Fibroblast of lung (primary cell): Measurements from ENCODE around the gene LINC00237. TPM values are rescaled to one million over a fixed set of nuclear protein-coding genes. Genes with fewer than 3 reads are reported as not detected.

Source experiments
- DNase-seq, 2 donors: peaks; one replicate each; pipeline versions ENCODE4 v3.0.0 to v3.0.0-alpha.2; 2010; ENCODE audit warnings: low read depth in 2 of 2
- H2AFZ ChIP-seq: 2 replicates; pipeline ENCODE4 v1.5.1; 2012; ENCODE audit warnings: low read length, control low read depth, inconsistent platforms
- H3K27ac ChIP-seq: 2 replicates; pipeline ENCODE4 v1.5.1; 2011; ENCODE audit warnings: low read length, control low read depth; ENCODE audit not compliant: insufficient read depth
- H3K27me3 ChIP-seq: 2 replicates; pipeline ENCODE4 v1.5.1; 2011; ENCODE audit warnings: mild to moderate bottlenecking, low read length; ENCODE audit not compliant: control insufficient read depth, insufficient read depth
- H3K36me3 ChIP-seq: 2 replicates; pipeline ENCODE4 v1.5.1; 2011; ENCODE audit warnings: low read length; ENCODE audit not compliant: control insufficient read depth, insufficient read depth
- H3K4me1 ChIP-seq: 2 replicates; pipeline ENCODE4 v1.5.1; 2011; ENCODE audit warnings: low read length; ENCODE audit not compliant: control insufficient read depth, insufficient read depth; ENCODE audit errors: extremely low read depth
- H3K4me2 ChIP-seq: 2 replicates; pipeline ENCODE4 v1.5.1; 2011; ENCODE audit warnings: low read length, control low read depth; ENCODE audit not compliant: insufficient read depth; ENCODE audit errors: extremely low read depth
- H3K4me3 ChIP-seq, 4 experiments: fragments of 200-600 bp in 1 of 4; sonication (generic) in 1 of 4; replicated peaks in 1 of 4; 2 replicates each; pipeline ENCODE4 v1.5.1; 2011 to 2016; ENCODE audit warnings: low read length in 4 of 4, low read depth in 3 of 4, mild to moderate bottlenecking in 3 of 4, control low read depth in 2 of 4, inconsistent platforms in 1 of 4, mixed read lengths in 1 of 4; ENCODE audit not compliant: insufficient read depth in 1 of 4; ENCODE audit errors: control extremely low read depth in 1 of 4
- H3K79me2 ChIP-seq: 2 replicates; pipeline ENCODE4 v1.5.1; 2012; ENCODE audit warnings: mild to moderate bottlenecking, low read length, inconsistent platforms; ENCODE audit not compliant: control insufficient read depth, insufficient read depth
- H3K9ac ChIP-seq: 2 replicates; pipeline ENCODE4 v1.5.1; 2011; ENCODE audit warnings: mild to moderate bottlenecking, low read length, control low read depth; ENCODE audit not compliant: insufficient read depth
- H3K9me3 ChIP-seq: 2 replicates; pipeline ENCODE4 v1.5.1; 2012; ENCODE audit warnings: low read depth, low read length; ENCODE audit not compliant: control insufficient read depth, insufficient read depth
- H4K20me1 ChIP-seq: 2 replicates; pipeline ENCODE4 v1.5.1; 2011; ENCODE audit warnings: low read length; ENCODE audit not compliant: control insufficient read depth, insufficient read depth; ENCODE audit errors: extremely low read depth
- EZH2 ChIP-seq: IDR thresholded peaks from 2 replicates; pipeline ENCODE4 v1.5.1; 2012; ENCODE audit warnings: low read length, control low read depth, mild to moderate bottlenecking; ENCODE audit errors: missing control alignments
- polyA plus RNA-seq, 2 donors: library from polyadenylated mRNA; depleted of rRNA in 1 of 2; stranded (reverse) in 1 of 2; unstranded in 1 of 2; fragments of >200 nt; gene quantifications; 2 replicates each; pipeline ENCODE4 v1.2.1, GENCODE V29; 2011 to 2012; ENCODE audit warnings: missing spikeins in 1 of 2
- total RNA-seq: library from RNA; depleted of rRNA; stranded (reverse); fragments of >200 nt; gene quantifications from 2 replicates; pipeline ENCODE4 v1.2.1, GENCODE V29; 2014
- TF ChIP-seq, protein P1 (sequence below), 2 donors: IDR thresholded peaks in 1 of 2; conservative IDR thresholded peaks in 1 of 2; 1 replicate in 1 of 2; 2 replicates in 1 of 2; pipeline ENCODE4 v1.5.1; 2011 to 2012; ENCODE audit warnings: low read length in 2 of 2, control low read depth in 1 of 2, inconsistent platforms in 1 of 2, low read depth in 1 of 2, mild to moderate bottlenecking in 1 of 2

The LINC00237 gene
- total and polyA plus RNA-seq, 2 donors (not counting 1 experiment from before 2014, with no cell fraction given), result not detected

DNA sequence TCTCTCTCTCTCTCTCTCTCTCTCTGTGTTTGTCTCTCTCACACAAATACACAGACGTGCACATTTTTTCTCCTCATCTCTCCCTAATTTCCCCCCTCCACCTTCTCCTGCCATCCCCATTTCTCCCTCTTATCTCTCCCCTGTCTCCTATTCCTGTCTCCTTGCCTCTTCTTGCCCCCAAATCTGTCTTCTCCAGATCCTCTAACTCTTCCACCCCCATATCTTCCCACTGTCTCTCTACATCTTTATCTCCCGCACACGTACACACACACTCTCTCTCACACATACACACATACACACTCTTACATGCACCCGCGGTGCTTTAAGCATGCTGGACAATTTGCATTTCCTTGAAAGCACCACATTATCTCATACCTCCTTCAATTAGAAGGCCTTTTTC is 35.7 kb upstream of the LINC00237 start:
- Histone ChIP-seq H3K4me1 (no peaks in the 10 kb centered on the region), H3K79me2 (no peaks in the 10 kb centered on the region), H3K4me2 (no peak overlapping the region), H3K4me3 (no peak overlapping the region), H3K27me3 (no peaks in the 10 kb centered on the region), H2AFZ (no peak overlapping the region), H4K20me1 (no peaks in the 10 kb centered on the region), H3K27ac (no peak overlapping the region), H3K9ac (no peak overlapping the region), H3K36me3 (no peaks in the 10 kb centered on the region), H3K9me3 (no peaks in the 10 kb centered on the region)
- TF ChIP-seq, protein P1, sequence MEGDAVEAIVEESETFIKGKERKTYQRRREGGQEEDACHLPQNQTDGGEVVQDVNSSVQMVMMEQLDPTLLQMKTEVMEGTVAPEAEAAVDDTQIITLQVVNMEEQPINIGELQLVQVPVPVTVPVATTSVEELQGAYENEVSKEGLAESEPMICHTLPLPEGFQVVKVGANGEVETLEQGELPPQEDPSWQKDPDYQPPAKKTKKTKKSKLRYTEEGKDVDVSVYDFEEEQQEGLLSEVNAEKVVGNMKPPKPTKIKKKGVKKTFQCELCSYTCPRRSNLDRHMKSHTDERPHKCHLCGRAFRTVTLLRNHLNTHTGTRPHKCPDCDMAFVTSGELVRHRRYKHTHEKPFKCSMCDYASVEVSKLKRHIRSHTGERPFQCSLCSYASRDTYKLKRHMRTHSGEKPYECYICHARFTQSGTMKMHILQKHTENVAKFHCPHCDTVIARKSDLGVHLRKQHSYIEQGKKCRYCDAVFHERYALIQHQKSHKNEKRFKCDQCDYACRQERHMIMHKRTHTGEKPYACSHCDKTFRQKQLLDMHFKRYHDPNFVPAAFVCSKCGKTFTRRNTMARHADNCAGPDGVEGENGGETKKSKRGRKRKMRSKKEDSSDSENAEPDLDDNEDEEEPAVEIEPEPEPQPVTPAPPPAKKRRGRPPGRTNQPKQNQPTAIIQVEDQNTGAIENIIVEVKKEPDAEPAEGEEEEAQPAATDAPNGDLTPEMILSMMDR (conservative IDR thresholded peaks at IDR 0.05 in 1 of 2, IDR thresholded peaks at IDR 0.05 in 1 of 2; ENCODE audit: low read depth in 1 of 2, low read length in 2 of 2), result no peak
- TF ChIP-seq EZH2, result no peak
- no peak for DNase-seq

- no peaks in the 10 kb centered on the region for H3K27me3 ChIP-seq
- no peak for TF ChIP-seq EZH2
- TF ChIP-seq, protein P1 (conservative IDR thresholded peaks at IDR 0.05 in 1 of 2, IDR thresholded peaks at IDR 0.05 in 1 of 2; ENCODE audit: low read depth in 1 of 2, low read length in 2 of 2), result no peak
- no peak for DNase-seq
- no peak overlapping the region for H3K4me2 ChIP-seq
- no peak overlapping the region for H2AFZ ChIP-seq
- H3K27ac ChIP-seq, result no peak overlapping the region
- no peak overlapping the region for H3K4me3 ChIP-seq
- H4K20me1 ChIP-seq, result no peaks in the 10 kb centered on the region
- H3K36me3 ChIP-seq, result no peaks in the 10 kb centered on the region
- no peak overlapping the region for H3K9ac ChIP-seq
- H3K4me1 ChIP-seq, result no peaks in the 10 kb centered on the region
- H3K9me3 ChIP-seq, result no peaks in the 10 kb centered on the region
- H3K79me2 ChIP-seq, result no peaks in the 10 kb centered on the region
These were observed 33.9 kb upstream of the LINC00237 start for GRCh38 chr20:21139881-21140566.

GRCh38 chr20:21137078-21137477 is 30.9 kb upstream of the LINC00237 start:
- Histone ChIP-seq H3K9me3 (no peaks in the 10 kb centered on the region), H3K27ac (no peak overlapping the region), H2AFZ (no peak overlapping the region), H3K36me3 (no peaks in the 10 kb centered on the region), H4K20me1 (no peaks in the 10 kb centered on the region), H3K27me3 (no peaks in the 10 kb centered on the region), H3K4me2 (no peak overlapping the region), H3K79me2 (no peaks in the 10 kb centered on the region), H3K9ac (no peak overlapping the region), H3K4me3 (no peak overlapping the region), H3K4me1 (no peaks in the 10 kb centered on the region)
- TF ChIP-seq, protein P1 (conservative IDR thresholded peaks at IDR 0.05 in 1 of 2, IDR thresholded peaks at IDR 0.05 in 1 of 2; ENCODE audit: low read depth in 1 of 2, low read length in 2 of 2), result no peak
- no peak for TF ChIP-seq EZH2
- no peak for DNase-seq
